Measurements from ENCODE around the gene CCNE1. TPM values are rescaled to one million over a fixed set of nuclear protein-coding genes. Genes with fewer than 3 reads are reported as not detected.
A peak's percentile ranks its signal among the peaks of the same experiment; 100 is the strongest.

CCNE1 gene
- total RNA-seq = 10 to 100 TPM; 43.5 to 48.6 TPM

GRCh38 chr19:29811125-29812079, at the start of gene CCNE1:
Gene CCNE1, plus strand, starts transcription at chr19:29811991. Its CDS starts 565 bp downstream, at chr19:29812556.
- H3K9me3 Mint-ChIP-seq = no peaks in the 10 kb centered on the region
- H3K36me3 Mint-ChIP-seq = peaks cover 13 to 28% of the 10 kb centered on the region in 2 donors
- peak; percentile 91 to 97 for DNase-seq (ENCODE audit: low spot score in 2 of 2)
- ATAC-seq = peak; percentile 92 to 93
- peak within 1 kb of the TSS; percentile 76 to 94 for H3K27ac Mint-ChIP-seq

GRCh38 chr19:29763196-29763595, 48.6 kb upstream of the CCNE1 start:
- H3K9me3 Mint-ChIP-seq = no peaks in the 10 kb centered on the region
- DNase-seq (ENCODE audit: low spot score in 2 of 2) = no peak
- H3K36me3 Mint-ChIP-seq = no peaks in the 10 kb centered on the region
- no peak for ATAC-seq
- no peak overlapping the region for H3K27ac Mint-ChIP-seq

- no peaks in the 10 kb centered on the region for H3K36me3 Mint-ChIP-seq
- ATAC-seq (no peak), DNase-seq (ENCODE audit: low spot score in 2 of 2) (no peak)
- no peaks in the 10 kb centered on the region for H3K9me3 Mint-ChIP-seq
- no peak overlapping the region for H3K27ac Mint-ChIP-seq
These were observed 47.4 kb upstream of the CCNE1 start for GRCh38 chr19:29764361-29764760.

- DNase-seq (ENCODE audit: low spot score in 2 of 2) = no peak
- Mint-ChIP-seq H3K27ac (peak overlapping the region in 1 of 2 donors; percentile 65), H3K9me3 (no peaks in the 10 kb centered on the region), H3K36me3 (no peaks in the 10 kb centered on the region)
- no peak for ATAC-seq
These were observed 45.7 kb upstream of the CCNE1 start for GRCh38 chr19:29766100-29766499.

- H3K36me3 Mint-ChIP-seq = no peaks in the 10 kb centered on the region
- ATAC-seq (no peak), DNase-seq (ENCODE audit: low spot score in 2 of 2) (no peak)
- no peak overlapping the region for H3K27ac Mint-ChIP-seq
- no peaks in the 10 kb centered on the region for H3K9me3 Mint-ChIP-seq
These were observed 44.6 kb upstream of the CCNE1 start for GRCh38 chr19:29767039-29767735.

DNA sequence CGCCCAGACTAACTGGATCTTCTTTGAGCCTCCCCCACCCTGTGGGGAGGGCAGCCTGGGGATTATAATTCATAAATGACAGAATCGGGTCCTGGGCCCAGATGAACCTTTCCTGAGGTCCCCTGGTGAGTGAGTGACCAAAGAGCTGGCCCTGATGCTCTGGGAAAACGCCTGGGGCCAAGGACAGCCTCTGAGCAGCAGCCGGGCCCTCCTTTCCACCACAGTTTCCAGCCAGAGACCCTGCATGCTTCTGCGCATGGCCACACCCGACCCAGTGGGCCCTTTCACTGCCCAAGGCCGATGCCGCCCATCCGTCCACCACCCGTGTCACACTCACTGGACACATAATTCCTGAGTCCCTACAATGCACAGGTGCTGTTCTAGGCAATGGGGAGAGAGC, 43.6 kb upstream of the CCNE1 start:
- Mint-ChIP-seq H3K36me3 (no peaks in the 10 kb centered on the region), H3K27ac (no peak overlapping the region), H3K9me3 (no peaks in the 10 kb centered on the region)
- ATAC-seq = no peak
- no peak for DNase-seq (ENCODE audit: low spot score in 2 of 2)

- H3K9me3 Mint-ChIP-seq = no peaks in the 10 kb centered on the region
These were observed 41.8 kb upstream of the CCNE1 start for GRCh38 chr19:29769997-29770396.

GRCh38 chr19:29770648-29771047, 41.1 kb upstream of the CCNE1 start:
- Mint-ChIP-seq H3K36me3 (no peaks in the 10 kb centered on the region), H3K9me3 (no peaks in the 10 kb centered on the region), H3K27ac (peak overlapping the region in 1 of 2 donors; percentile 29)
- ATAC-seq (peak; percentile 65 to 86), DNase-seq (ENCODE audit: low spot score in 2 of 2) (no peak)

More at GRCh38 chr19:29769997-29770396, 41.8 kb upstream of the CCNE1 start:
- H3K36me3 Mint-ChIP-seq = no peaks in the 10 kb centered on the region
- ATAC-seq = no peak
- no peak for DNase-seq (ENCODE audit: low spot score in 2 of 2)
- H3K27ac Mint-ChIP-seq = no peak overlapping the region

DNA sequence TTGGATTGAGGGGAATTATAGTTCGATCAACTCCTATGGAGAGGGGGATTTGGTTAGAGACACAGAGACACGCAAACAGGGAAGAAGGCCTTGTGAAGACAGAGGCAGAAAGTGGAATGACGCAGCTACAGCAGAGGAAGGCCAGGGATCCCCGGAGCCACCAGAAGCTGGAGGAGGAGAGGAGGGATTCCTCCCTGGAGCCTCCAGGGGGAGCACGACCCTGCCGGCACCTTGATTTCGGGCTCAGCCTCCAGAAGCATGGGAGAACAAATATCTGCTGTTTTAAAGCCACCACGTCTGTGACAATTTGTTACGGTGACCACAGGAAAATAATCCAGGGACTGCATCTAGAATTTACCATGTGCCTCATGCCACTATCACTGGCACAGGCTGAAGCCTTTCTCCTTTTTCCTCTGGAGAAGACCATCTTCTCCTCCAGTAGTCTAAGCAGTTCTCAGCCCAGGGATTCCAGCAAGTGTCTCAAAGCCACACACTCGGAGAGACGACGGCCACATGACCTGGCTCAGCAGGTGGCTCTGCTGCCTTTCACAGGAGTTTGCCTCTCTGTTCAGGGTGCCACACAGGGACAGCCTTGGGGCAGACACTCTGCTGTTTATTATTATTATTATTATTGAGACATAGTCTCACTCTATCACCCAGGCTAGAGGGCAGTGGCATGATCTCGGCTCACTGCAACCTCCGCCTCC, 39.9 kb upstream of the CCNE1 start:
- Mint-ChIP-seq H3K9me3 (no peaks in the 10 kb centered on the region), H3K27ac (no peak overlapping the region), H3K36me3 (no peaks in the 10 kb centered on the region)
- no peak for DNase-seq (ENCODE audit: low spot score in 2 of 2)
- ATAC-seq = peak in 1 of 2 donors; percentile 41

DNA sequence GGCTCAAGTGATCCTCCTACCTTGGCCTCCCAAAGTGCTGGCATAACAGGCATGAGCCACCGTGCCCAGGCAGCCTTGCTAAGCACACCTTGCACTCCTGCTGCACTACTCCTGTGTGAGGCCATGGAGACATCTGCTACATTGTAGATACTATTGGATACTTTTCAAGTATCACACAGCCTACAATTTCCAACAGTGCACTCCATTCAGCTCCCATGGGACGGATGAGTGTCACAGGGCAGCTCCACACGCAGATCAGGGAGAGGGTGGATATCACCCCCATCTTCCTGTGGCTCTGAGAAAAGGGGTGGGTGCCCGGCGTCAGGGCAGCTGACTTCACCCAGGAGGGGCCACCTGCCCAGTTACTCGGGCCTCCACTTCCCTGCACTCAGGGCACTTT, 39.1 kb upstream of the CCNE1 start:
- Mint-ChIP-seq H3K27ac (no peak overlapping the region), H3K36me3 (no peaks in the 10 kb centered on the region), H3K9me3 (no peaks in the 10 kb centered on the region)
- DNase-seq (ENCODE audit: low spot score in 2 of 2) (no peak), ATAC-seq (no peak)

DNA sequence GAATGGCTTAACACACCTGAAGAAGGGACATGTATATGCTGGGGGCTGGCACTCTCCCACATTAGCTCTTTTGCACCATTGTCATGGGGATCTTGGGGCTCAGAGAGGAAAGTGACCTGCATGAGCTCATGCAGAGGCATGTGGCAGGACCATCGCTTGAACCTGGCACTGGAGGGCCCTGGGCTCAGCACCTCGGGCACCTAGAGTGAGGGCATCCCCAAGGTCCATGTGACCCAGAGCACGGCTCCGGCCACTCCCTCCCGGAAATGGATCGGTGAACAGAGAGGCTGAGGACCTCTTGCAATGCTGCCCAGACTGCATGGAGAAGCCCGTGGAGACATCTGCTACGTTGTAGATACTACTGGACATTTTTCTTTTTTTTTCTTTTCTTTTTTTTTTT, 38.6 kb upstream of the CCNE1 start:
- DNase-seq (ENCODE audit: low spot score in 2 of 2) (no peak), ATAC-seq (no peak)
- peak overlapping the region in 1 of 2 donors; percentile 36 for H3K27ac Mint-ChIP-seq
- H3K36me3 Mint-ChIP-seq = no peaks in the 10 kb centered on the region
- no peaks in the 10 kb centered on the region for H3K9me3 Mint-ChIP-seq

DNA sequence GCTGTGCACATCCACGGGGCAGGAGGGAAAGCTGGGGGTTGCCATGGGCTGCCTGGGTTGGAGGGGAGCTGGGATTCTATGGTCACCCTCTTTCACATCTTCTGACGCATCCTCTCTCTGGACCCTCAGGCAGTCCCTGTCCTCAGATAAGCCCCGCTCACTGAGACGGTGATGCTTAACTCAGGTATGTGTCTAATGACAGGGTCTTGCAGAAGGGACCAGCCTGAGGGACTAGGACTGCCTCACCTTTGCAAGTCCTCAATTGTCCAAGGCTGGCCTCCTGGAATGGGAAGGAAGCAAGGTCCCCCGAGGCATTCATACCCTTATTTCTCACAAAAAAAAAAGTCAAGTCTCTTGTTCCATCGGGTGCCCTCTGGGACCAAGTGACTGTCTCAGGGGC, 37.7 kb upstream of the CCNE1 start:
- no peak for DNase-seq (ENCODE audit: low spot score in 2 of 2)
- Mint-ChIP-seq H3K36me3 (no peaks in the 10 kb centered on the region), H3K9me3 (no peaks in the 10 kb centered on the region), H3K27ac (no peak overlapping the region)
- ATAC-seq = no peak

DNA sequence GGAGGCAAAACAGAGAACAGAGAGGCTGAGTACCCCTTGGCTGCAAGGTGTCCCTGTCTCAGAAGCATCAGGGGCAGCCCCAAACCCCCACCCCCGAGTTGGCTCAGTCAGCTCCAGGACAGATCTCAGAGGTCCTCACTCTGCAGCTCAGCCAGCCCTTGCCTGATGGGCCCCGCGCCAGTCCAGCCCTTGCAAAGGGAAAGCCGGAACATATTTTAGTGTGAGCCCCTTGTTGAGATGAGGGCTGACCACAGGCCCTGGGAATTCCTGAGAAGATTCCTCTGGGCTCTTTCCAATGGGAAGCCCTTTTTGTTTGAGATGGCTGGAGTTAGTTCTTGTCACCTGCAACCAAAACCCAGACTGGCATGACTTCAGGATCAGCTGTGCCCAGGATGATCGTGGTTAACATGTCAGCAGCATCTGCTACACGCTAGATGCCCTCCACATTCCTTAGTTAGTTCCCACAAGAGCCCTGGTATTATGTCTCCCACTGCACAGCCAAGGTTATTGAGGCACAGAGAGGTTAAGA, 33.9 kb upstream of the CCNE1 start:
- no peaks in the 10 kb centered on the region for H3K36me3 Mint-ChIP-seq
- no peak for DNase-seq (ENCODE audit: low spot score in 2 of 2)
- no peak overlapping the region for H3K27ac Mint-ChIP-seq
- ATAC-seq = no peak
- no peaks in the 10 kb centered on the region for H3K9me3 Mint-ChIP-seq

DNA sequence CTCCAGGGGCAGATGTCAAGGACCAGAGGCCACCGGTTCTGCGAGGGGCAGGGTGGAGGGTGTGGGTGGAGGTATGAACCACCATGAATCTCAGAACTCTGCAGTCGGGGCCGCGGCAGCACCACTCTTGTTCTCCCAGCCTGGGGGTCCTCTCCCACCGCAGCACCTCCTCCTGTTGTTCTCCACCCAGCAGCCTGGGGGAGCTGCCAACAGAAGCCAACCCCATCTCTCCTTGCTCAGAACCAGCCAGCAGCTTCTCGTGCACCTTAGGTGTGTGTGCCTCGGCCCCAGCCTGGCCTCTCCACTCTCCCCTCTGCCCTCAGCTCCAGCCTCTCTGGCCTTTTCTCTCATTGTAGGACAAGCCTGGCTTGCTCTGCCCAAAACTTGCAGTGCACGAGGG, 31.9 kb upstream of the CCNE1 start:
- Mint-ChIP-seq H3K9me3 (no peaks in the 10 kb centered on the region), H3K27ac (peak overlapping the region in 1 of 2 donors; percentile 14), H3K36me3 (no peaks in the 10 kb centered on the region)
- ATAC-seq (no peak), DNase-seq (ENCODE audit: low spot score in 2 of 2) (no peak)

- DNase-seq (ENCODE audit: low spot score in 2 of 2) = no peak
- Mint-ChIP-seq H3K36me3 (no peaks in the 10 kb centered on the region), H3K9me3 (no peaks in the 10 kb centered on the region), H3K27ac (peak overlapping the region; percentile 44 to 58)
- no peak for ATAC-seq
These were observed 30.2 kb upstream of the CCNE1 start for GRCh38 chr19:29781386-29782259.

DNA sequence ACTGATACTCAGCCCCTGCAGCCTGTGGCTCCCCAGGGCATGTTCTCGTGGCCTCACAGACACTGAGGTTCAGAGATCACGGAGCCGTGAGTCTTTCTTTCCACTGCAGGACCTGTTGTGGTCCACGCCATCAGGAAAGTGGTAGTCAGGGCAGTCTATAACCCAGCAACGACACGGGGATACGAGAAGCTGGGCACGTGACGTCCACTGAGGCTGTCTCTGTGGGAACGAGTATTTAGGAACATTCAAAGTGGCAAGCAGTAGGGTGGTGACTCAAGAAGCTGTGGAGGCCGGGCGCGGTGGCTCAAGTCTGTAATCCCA, 29.6 kb upstream of the CCNE1 start:
- Mint-ChIP-seq H3K27ac (no peak overlapping the region), H3K36me3 (no peaks in the 10 kb centered on the region), H3K9me3 (no peaks in the 10 kb centered on the region)
- DNase-seq (ENCODE audit: low spot score in 2 of 2) = no peak
- no peak for ATAC-seq
